Measurements from ENCODE around the gene TMEFF2.

Gene TMEFF2

GRCh38 chr2:191981706-191982105, 213.0 kb downstream of the TMEFF2 start:
- no peak for DNase-seq (ENCODE audit: low read depth, low spot score)
- ChIA-PET CTCF (interaction anchor here (1.9 kb wide), 1 partner anchor 170 kb away, joined by 6 read pairs; no protein-coding TSS in a partner anchor), POLR2A (no interaction called here)
- no peak overlapping the region for H3K4me3 ChIP-seq (ENCODE audit: low read depth, low read length)
- TF ChIP-seq, protein P1, sequence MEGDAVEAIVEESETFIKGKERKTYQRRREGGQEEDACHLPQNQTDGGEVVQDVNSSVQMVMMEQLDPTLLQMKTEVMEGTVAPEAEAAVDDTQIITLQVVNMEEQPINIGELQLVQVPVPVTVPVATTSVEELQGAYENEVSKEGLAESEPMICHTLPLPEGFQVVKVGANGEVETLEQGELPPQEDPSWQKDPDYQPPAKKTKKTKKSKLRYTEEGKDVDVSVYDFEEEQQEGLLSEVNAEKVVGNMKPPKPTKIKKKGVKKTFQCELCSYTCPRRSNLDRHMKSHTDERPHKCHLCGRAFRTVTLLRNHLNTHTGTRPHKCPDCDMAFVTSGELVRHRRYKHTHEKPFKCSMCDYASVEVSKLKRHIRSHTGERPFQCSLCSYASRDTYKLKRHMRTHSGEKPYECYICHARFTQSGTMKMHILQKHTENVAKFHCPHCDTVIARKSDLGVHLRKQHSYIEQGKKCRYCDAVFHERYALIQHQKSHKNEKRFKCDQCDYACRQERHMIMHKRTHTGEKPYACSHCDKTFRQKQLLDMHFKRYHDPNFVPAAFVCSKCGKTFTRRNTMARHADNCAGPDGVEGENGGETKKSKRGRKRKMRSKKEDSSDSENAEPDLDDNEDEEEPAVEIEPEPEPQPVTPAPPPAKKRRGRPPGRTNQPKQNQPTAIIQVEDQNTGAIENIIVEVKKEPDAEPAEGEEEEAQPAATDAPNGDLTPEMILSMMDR (IDR thresholded peaks at IDR 0.05; ENCODE audit: insufficient read depth, low read length, missing control alignments), result no peak

GRCh38 chr2:191980483-191980882, 214.2 kb downstream of the TMEFF2 start:
- H3K4me3 ChIP-seq (ENCODE audit: low read depth, low read length), result no peak overlapping the region
- DNase-seq (ENCODE audit: low read depth, low spot score), result no peak
- ChIA-PET POLR2A (no interaction called here), CTCF (interaction anchor here (1.9 kb wide), 1 partner anchor 168 kb away, joined by 6 read pairs; no protein-coding TSS in a partner anchor)
- TF ChIP-seq, protein P1 (IDR thresholded peaks at IDR 0.05; ENCODE audit: insufficient read depth, low read length, missing control alignments), result no peak

DNA sequence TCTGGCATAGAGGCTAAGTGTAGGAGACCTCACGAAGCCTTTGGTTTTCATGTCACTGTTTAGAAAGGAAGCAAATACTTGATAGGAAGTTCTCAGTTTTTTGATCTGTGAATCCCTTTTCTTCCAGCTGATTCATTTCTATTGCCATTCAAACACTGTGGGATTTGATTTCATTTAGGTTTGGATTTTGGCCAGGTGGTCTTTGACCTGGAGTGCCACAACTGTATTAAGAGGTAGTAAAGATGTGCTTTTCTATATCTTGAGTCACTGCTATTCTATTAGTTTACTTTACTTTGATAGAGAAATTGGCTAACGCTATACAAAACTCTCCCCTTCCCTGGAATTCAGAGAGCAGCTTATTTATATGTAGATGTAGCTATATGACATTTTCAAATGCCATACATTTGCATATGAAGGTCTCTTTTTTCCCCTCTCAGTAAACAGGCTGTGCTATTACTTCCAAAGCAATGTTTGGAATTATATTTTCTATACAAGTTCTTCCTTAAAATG, 215.5 kb downstream of the TMEFF2 start:
- no peak for DNase-seq (ENCODE audit: low read depth, low spot score)
- ChIA-PET POLR2A (no interaction called here), CTCF (interaction anchor here (1.0 to 1.3 kb wide), 3 partner anchors 111 to 168 kb away, joined by 3 to 4 read pairs (median 3); no protein-coding TSS in a partner anchor)
- TF ChIP-seq, protein P1 (IDR thresholded peaks at IDR 0.05; ENCODE audit: insufficient read depth, low read length, missing control alignments), result no peak
- H3K4me3 ChIP-seq (ENCODE audit: low read depth, low read length), result no peak overlapping the region

- no peak for DNase-seq (ENCODE audit: low read depth, low spot score)
- TF ChIP-seq, protein P1 (IDR thresholded peaks at IDR 0.05; ENCODE audit: insufficient read depth, low read length, missing control alignments), result no peak
- no peak overlapping the region for H3K4me3 ChIP-seq (ENCODE audit: low read depth, low read length)
- ChIA-PET CTCF (no interaction called here), POLR2A (no interaction called here)
Observed at GRCh38 chr2:191977754-191978153, 217.0 kb downstream of the TMEFF2 start.

GRCh38 chr2:191976436-191976835, 218.3 kb downstream of the TMEFF2 start:
- DNase-seq (ENCODE audit: low read depth, low spot score), result no peak
- ChIA-PET POLR2A (no interaction called here), CTCF (no interaction called here)
- no peak overlapping the region for H3K4me3 ChIP-seq (ENCODE audit: low read depth, low read length)
- TF ChIP-seq, protein P1 (IDR thresholded peaks at IDR 0.05; ENCODE audit: insufficient read depth, low read length, missing control alignments), result no peak

- no peak for DNase-seq (ENCODE audit: low read depth, low spot score)
- POLR2A ChIA-PET, result no interaction called here
- no peak overlapping the region for H3K4me3 ChIP-seq (ENCODE audit: low read depth, low read length)
- TF ChIP-seq, protein P1 (IDR thresholded peaks at IDR 0.05; ENCODE audit: insufficient read depth, low read length, missing control alignments), result no peak
- CTCF ChIA-PET, result no interaction called here
Observed at GRCh38 chr2:191974676-191975075, 220.1 kb downstream of the TMEFF2 start.
